NCI-H128 (cell line): ENCODE data around the gene TXNDC16.

Experiments
- DNase-seq: peaks from one replicate; lab custom pipeline; 2025; ENCODE audit not compliant: unreplicated experiment; lab: John Stamatoyannopoulos, UW

TXNDC16 gene

GRCh38 chr14:52395728-52396127, 156.6 kb downstream of the TXNDC16 start:
- no peak for DNase-seq

DNA sequence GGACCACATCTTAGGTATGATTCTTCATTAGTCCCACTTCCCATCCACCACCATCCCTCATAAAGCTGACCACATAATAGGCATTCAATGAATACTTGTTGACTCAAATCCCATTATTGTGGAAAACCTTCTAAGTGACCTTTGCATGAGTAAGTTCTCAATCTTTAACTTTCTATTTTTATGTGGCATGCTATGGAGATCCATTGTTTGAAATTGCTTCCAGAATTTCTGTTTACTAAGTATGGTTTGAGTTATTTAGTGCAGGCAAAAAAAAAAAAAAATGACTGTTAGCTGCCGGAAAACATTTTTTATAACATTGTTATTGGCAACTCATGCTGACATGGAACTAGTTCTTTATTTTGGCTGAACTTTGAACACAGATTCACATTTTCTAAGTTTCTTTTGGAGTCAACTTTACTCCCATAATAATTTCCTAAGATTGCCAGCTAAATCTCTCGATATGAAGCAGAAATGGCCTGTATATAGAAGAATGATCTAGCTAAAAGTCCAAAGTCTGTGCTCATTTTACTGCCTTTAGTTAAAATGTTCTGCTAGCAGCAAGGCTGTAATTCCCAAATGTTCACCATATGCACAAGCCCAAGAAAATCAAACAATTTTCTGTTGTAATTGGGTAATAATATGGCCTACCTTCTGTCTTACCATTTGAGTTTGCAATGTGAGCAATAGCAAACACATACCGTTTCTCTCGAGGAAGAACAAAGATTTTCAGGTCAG, 160.3 kb downstream of the TXNDC16 start:
- no peak for DNase-seq
